Common myeloid progenitor, CD34-positive (primary cell): ENCODE results near the gene FBXL19.

Source experiments
- CTCF ChIA-PET: fragments of 350-600 bp; sonication (Branson Sonifier 250); formaldehyde crosslinking; loops from one replicate; lab custom pipeline; 2021; ENCODE audit warnings: antibody characterized with exemption; lab: Charles Lee
- POLR2A ChIA-PET: fragments of 350-600 bp; sonication (Branson Sonifier 250); formaldehyde crosslinking; loops from one replicate; lab custom pipeline; 2021; ENCODE audit warnings: antibody characterized with exemption; lab: Charles Lee
- DNase-seq, 3 donors: peaks; one replicate each; pipeline versions ENCODE4 v3.0.0 to v3.0.0-alpha.2; 2013
- H3K27ac ChIP-seq, 2 experiments: 1 replicate in 1 of 2; 2 replicates in 1 of 2; pipeline ENCODE4 v1.7.0; 2013; ENCODE audit warnings: inconsistent platforms in 2 of 2, low read length in 2 of 2, mild to moderate bottlenecking in 2 of 2, low read depth in 1 of 2, moderate library complexity in 1 of 2; ENCODE audit not compliant: severe bottlenecking in 2 of 2, insufficient read depth in 1 of 2, poor library complexity in 1 of 2
- H3K27me3 ChIP-seq, 5 experiments: replicated peaks in 2 of 5; 1 replicate in 3 of 5; 2 replicates in 2 of 5; pipeline versions ENCODE4 v1.6.1 to v1.7.0; 2013; ENCODE audit warnings: low read length in 4 of 5, mild to moderate bottlenecking in 2 of 5, moderate library complexity in 2 of 5, inconsistent platforms in 1 of 5; ENCODE audit not compliant: insufficient read depth in 5 of 5, control insufficient read depth in 4 of 5
- H3K36me3 ChIP-seq, 4 experiments: 1 replicate in 2 of 4; 2 replicates in 2 of 4; pipeline versions ENCODE4 v1.6.1 to v1.7.0; 2013; ENCODE audit warnings: low read length in 3 of 4, control low read depth in 1 of 4, mild to moderate bottlenecking in 1 of 4; ENCODE audit not compliant: control insufficient read depth in 4 of 4, insufficient read depth in 4 of 4
- H3K4me1 ChIP-seq, 4 experiments: 1 replicate in 3 of 4; 2 replicates in 1 of 4; pipeline versions ENCODE4 v1.6.1 to v1.7.1; 2013; ENCODE audit warnings: low read length in 3 of 4, mild to moderate bottlenecking in 3 of 4, control low read depth in 1 of 4, inconsistent platforms in 1 of 4, moderate library complexity in 1 of 4; ENCODE audit not compliant: control insufficient read depth in 4 of 4, insufficient read depth in 4 of 4; ENCODE audit errors: control extremely low read depth in 1 of 4
- H3K4me3 ChIP-seq, 7 experiments: 1 replicate in 4 of 7; 2 replicates in 3 of 7; pipeline versions ENCODE4 v1.5.1 to v1.7.0; 2013; ENCODE audit warnings: mild to moderate bottlenecking in 7 of 7, low read length in 6 of 7, moderate library complexity in 6 of 7, inconsistent platforms in 2 of 7, low read depth in 2 of 7, control low read depth in 1 of 7; ENCODE audit not compliant: insufficient read depth in 4 of 7, control insufficient read depth in 1 of 7; ENCODE audit errors: extremely low read depth in 1 of 7
- H3K9me3 ChIP-seq, 5 experiments: 1 replicate in 4 of 5; 2 replicates in 1 of 5; pipeline versions ENCODE4 v1.6.1 to v1.7.1; 2013; ENCODE audit warnings: low read length in 4 of 5, mild to moderate bottlenecking in 2 of 5, inconsistent platforms in 1 of 5, low read depth in 1 of 5, moderate library complexity in 1 of 5; ENCODE audit not compliant: control insufficient read depth in 4 of 5, insufficient read depth in 2 of 5; ENCODE audit errors: control extremely low read depth in 1 of 5
- WGBS: methylation state at CpG from one replicate; pipeline ENCODE4 v1.1.5; 2013; ENCODE audit not compliant: insufficient coverage; 5-methylcytosine and 5-hydroxymethylcytosine counted together

FBXL19 gene

GRCh38 chr16:30895627-30896260 lies 27.6 kb upstream of the FBXL19 start:
- DNase-seq: peak; percentile 14 to 55 (median 24)
- Histone ChIP-seq H3K4me1 (peaks cover 3 to 42% (median 36%) of the 10 kb centered on the region in 4 experiments), H3K27ac (peak overlapping the region in 1 of 2 experiments; percentile 80), H3K4me3 (peak overlapping the region in 4 of 7 experiments; percentile 71 to 88 (median 82)), H3K27me3 (no peaks in the 10 kb centered on the region), H3K36me3 (peaks cover 0 to 3% (median 0%) of the 10 kb centered on the region in 4 experiments), H3K9me3 (no peaks in the 10 kb centered on the region)
- 78% methylated on average over 24 of the region's 32 CpGs for WGBS
- CTCF ChIA-PET: interaction anchor here (0.8 to 1.0 kb wide), 2 partner anchors 51 to 148 kb away, joined by 3 to 4 read pairs; no protein-coding TSS in a partner anchor
- POLR2A ChIA-PET: interaction anchor here (1.4 kb wide), 1 partner anchor 21 kb away, joined by 6 read pairs; no protein-coding TSS in a partner anchor

- Histone ChIP-seq H3K27ac (peak within 1 kb of the TSS; percentile 58 to 80), H3K9me3 (no peaks in the 10 kb centered on the region), H3K4me3 (peak within 1 kb of the TSS; percentile 35 to 88 (median 71)), H3K36me3 (peaks cover 0 to under 1% (median 0%) of the 10 kb centered on the region in 4 experiments), H3K27me3 (no peaks in the 10 kb centered on the region), H3K4me1 (peaks cover 3 to 46% (median 37%) of the 10 kb centered on the region in 4 experiments)
- WGBS: 9% methylated on average over 15 of the region's 31 CpGs
- peak; percentile 50 to 75 (median 62) for DNase-seq
- CTCF ChIA-PET: interaction anchor here (0.8 to 1.3 kb wide), 2 partner anchors 11 to 149 kb away, joined by 3 read pairs; no protein-coding TSS in a partner anchor
- POLR2A ChIA-PET: interaction anchor here (0.6 to 1.4 kb wide), 2 partner anchors 22 to 28 kb away, joined by 4 to 6 read pairs; no protein-coding TSS in a partner anchor
Measured at GRCh38 chr16:30896261-30896888, 27.0 kb upstream of the FBXL19 start, which contains the start of gene CTF1. Gene CTF1, plus strand, starts transcription at chr16:30896614. Its CDS starts 30 bp downstream, at chr16:30896644.

GRCh38 chr16:30896889-30897733 lies 26.3 kb upstream of the FBXL19 start:
- Histone ChIP-seq H3K27me3 (no peaks in the 10 kb centered on the region), H3K9me3 (no peaks in the 10 kb centered on the region), H3K36me3 (no peaks in the 10 kb centered on the region), H3K4me1 (peaks cover 3 to 52% (median 43%) of the 10 kb centered on the region in 4 experiments), H3K4me3 (peak overlapping the region; percentile 35 to 88 (median 71)), H3K27ac (peak overlapping the region; percentile 58 to 80)
- WGBS: 19% methylated on average over 25 of the region's 31 CpGs
- POLR2A ChIA-PET: interaction anchor here (0.6 to 1.4 kb wide), 3 partner anchors 22 to 60 kb away, joined by 4 to 6 read pairs (median 5); no protein-coding TSS in a partner anchor
- peak; percentile 83 to 88 (median 86) for DNase-seq
- CTCF ChIA-PET: interaction anchor here (1.0 to 2.1 kb wide), 4 partner anchors 11 to 197 kb away, joined by 3 to 7 read pairs (median 4); no protein-coding TSS in a partner anchor

- Histone ChIP-seq H3K36me3 (no peaks in the 10 kb centered on the region), H3K27me3 (no peaks in the 10 kb centered on the region), H3K4me1 (peaks cover 3 to 52% (median 46%) of the 10 kb centered on the region in 4 experiments), H3K27ac (no peak overlapping the region), H3K4me3 (no peak overlapping the region), H3K9me3 (no peaks in the 10 kb centered on the region)
- no peak for DNase-seq
- 100% methylated on average over 2 of the region's 2 CpGs for WGBS
- CTCF ChIA-PET: interaction anchor here (2.0 to 3.6 kb wide), 3 partner anchors 24 to 47 kb away, joined by 5 to 28 read pairs (median 17); no protein-coding TSS in a partner anchor
- POLR2A ChIA-PET: no interaction called here
Measured at GRCh38 chr16:30899794-30900193, 23.6 kb upstream of the FBXL19 start.

- no peak overlapping the region for H3K4me3 ChIP-seq
- H3K9me3 ChIP-seq: no peaks in the 10 kb centered on the region
- WGBS: 100% methylated on average over 1 of the region's 5 CpGs
- no peaks in the 10 kb centered on the region for H3K27me3 ChIP-seq
- POLR2A ChIA-PET: interaction anchor here (2.2 kb wide), 1 partner anchor 25 kb away, joined by 11 read pairs; no protein-coding TSS in a partner anchor
- H3K36me3 ChIP-seq: no peaks in the 10 kb centered on the region
- H3K27ac ChIP-seq: no peak overlapping the region
- H3K4me1 ChIP-seq: peaks cover 3 to 59% (median 51%) of the 10 kb centered on the region in 4 experiments
- no peak for DNase-seq
- CTCF ChIA-PET: interaction anchor here (0.6 to 3.6 kb wide), 12 partner anchors 8 to 395 kb away, joined by 3 to 52 read pairs (median 6); partner anchors contain the start of gene BCL7C
Measured at GRCh38 chr16:30900588-30900987, 22.8 kb upstream of the FBXL19 start.
